Activated T-helper 17 cell treated with anti-CD3 and anti-CD28 coated beads, Interleukin-2, amount 50 U/mL, for 72 hours (primary cell): Measurements from ENCODE around the gene CCL18. TPM values are rescaled to one million over a fixed set of nuclear protein-coding genes. Genes with fewer than 3 reads are reported as not detected.
"Not testable (repeated sequence)": the region's sequence is repeated elsewhere in the genome, so short reads cannot be mapped to it uniquely, and the experiment has no call there.

Experiments used
- ATAC-seq: fragments of 150-1000 bp; cut with Tn5 transposase; replicated peaks from 2 replicates; pipeline ENCODE4 v1.10.0; 2021; ENCODE audit warnings: mild to moderate bottlenecking, moderate library complexity
- H3K27ac Mint-ChIP-seq: one replicate; pipeline ENCODE4 v1.8.0; 2022; ENCODE audit warnings: mixed read lengths
- H3K27me3 Mint-ChIP-seq: one replicate; pipeline ENCODE4 v1.8.0; 2022; ENCODE audit warnings: mixed read lengths
- H3K36me3 Mint-ChIP-seq: one replicate; pipeline ENCODE4 v1.8.0; 2022; ENCODE audit warnings: low read depth, mild to moderate bottlenecking, mixed read lengths
- H3K4me1 Mint-ChIP-seq: one replicate; pipeline ENCODE4 v1.8.0; 2022; ENCODE audit warnings: mixed read lengths
- H3K4me3 Mint-ChIP-seq: one replicate; pipeline ENCODE4 v1.8.0; 2022; ENCODE audit warnings: mild to moderate bottlenecking, mixed read lengths
- H3K9me3 Mint-ChIP-seq: one replicate; pipeline ENCODE4 v1.8.0; 2022; ENCODE audit warnings: mixed read lengths
- total RNA-seq, 2 donors: library from RNA; stranded (reverse); gene quantifications; one replicate each; pipeline ENCODE4 v1.2.3, GENCODE V29; 2022

The CCL18 gene
- total RNA-seq, 2 donors from 2014 or later = not detected

DNA sequence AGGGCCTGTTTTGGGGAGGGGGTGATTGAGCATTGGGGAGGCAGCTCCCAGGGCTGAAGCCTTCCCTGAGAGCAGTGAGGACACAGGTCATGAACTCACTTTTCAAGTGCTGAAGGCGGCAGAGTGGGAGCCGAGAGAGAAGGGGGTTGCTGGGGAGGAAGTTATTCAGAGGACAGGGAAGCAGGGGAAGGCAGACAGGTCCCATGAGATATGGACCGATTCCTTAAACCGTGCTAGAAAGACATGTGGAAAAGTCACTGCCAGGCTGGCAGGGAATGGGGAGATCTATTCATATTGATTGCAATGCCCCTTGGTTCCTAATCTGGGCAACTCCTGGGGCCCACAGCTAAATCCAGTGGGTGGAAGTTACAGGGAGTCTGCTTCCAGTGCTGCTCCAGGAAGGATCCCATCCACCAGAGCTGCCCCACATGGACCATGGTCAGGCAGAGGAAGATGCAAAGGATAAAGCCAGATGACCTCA lies 40.7 kb downstream of the CCL18 start:
- ATAC-seq = no peak
- no peaks in the 10 kb centered on the region for H3K36me3 Mint-ChIP-seq
- H3K4me3 Mint-ChIP-seq = peak overlapping the region; percentile 36
- no peaks in the 10 kb centered on the region for H3K9me3 Mint-ChIP-seq
- peak overlapping the region; percentile 14 for H3K27ac Mint-ChIP-seq
- peaks cover 20% of the 10 kb centered on the region for H3K27me3 Mint-ChIP-seq
- peaks cover 4% of the 10 kb centered on the region for H3K4me1 Mint-ChIP-seq

DNA sequence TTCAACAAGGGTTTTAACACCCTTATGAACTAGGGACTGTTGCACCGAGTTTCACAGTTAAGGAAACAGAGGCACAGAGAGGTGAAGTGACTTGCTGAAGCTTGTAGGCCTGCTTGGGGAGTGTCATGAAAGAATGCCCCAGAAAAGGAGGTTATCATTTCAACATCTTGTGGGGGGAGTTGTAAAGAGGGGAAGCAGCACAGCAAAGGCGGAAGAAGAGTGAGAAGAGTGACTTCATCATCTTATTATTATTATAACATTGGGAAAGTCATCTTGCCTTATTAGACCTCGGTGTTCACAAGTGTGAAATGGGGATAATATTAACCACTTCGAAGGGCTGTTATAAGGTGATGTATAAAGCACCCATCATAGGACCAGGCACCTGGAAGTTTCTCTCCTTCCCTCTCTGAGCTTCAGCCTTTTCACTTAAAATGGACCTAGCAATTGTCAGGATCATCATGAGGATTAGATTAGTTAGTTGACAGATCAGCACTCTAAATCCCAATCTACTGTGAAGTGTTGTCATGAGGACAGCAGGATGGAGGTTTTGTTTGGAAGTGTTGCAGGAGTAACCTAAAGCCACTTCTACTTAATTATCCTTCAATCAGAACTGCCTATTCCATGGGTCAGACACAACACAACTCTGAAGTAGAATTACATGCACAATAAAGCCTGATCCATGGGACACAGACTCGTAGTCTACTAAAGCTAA lies 41.9 kb downstream of the CCL18 start:
- Mint-ChIP-seq H3K4me3 (peak overlapping the region; percentile 36), H3K9me3 (no peaks in the 10 kb centered on the region), H3K36me3 (no peaks in the 10 kb centered on the region), H3K27me3 (peaks cover 16% of the 10 kb centered on the region), H3K4me1 (peaks cover 4% of the 10 kb centered on the region), H3K27ac (no peak overlapping the region)
- no peak for ATAC-seq

GRCh38 chr17:36106493-36106835 lies 42.4 kb downstream of the CCL18 start:
- ATAC-seq = no peak
- Mint-ChIP-seq H3K27ac (no peak overlapping the region), H3K27me3 (peaks cover 16% of the 10 kb centered on the region), H3K36me3 (no peaks in the 10 kb centered on the region), H3K4me3 (no peak overlapping the region), H3K4me1 (peaks cover 4% of the 10 kb centered on the region), H3K9me3 (no peaks in the 10 kb centered on the region)

GRCh38 chr17:36107660-36108059 lies 43.6 kb downstream of the CCL18 start:
- H3K27me3 Mint-ChIP-seq = peaks cover 19% of the 10 kb centered on the region
- H3K27ac Mint-ChIP-seq = no peak overlapping the region
- H3K4me1 Mint-ChIP-seq = peaks cover 4% of the 10 kb centered on the region

GRCh38 chr17:36108265-36108664 lies 44.2 kb downstream of the CCL18 start:
- not testable (repeated sequence) for ATAC-seq, H3K4me1 Mint-ChIP-seq, H3K4me3 Mint-ChIP-seq, H3K9me3 Mint-ChIP-seq, H3K27ac Mint-ChIP-seq, H3K36me3 Mint-ChIP-seq
- peaks cover 19% of the 10 kb centered on the region for H3K27me3 Mint-ChIP-seq

More at GRCh38 chr17:36107660-36108059, 43.6 kb downstream of the CCL18 start:
- Mint-ChIP-seq H3K36me3 (no peaks in the 10 kb centered on the region), H3K4me3 (no peak overlapping the region), H3K9me3 (no peaks in the 10 kb centered on the region)
- no peak for ATAC-seq

DNA sequence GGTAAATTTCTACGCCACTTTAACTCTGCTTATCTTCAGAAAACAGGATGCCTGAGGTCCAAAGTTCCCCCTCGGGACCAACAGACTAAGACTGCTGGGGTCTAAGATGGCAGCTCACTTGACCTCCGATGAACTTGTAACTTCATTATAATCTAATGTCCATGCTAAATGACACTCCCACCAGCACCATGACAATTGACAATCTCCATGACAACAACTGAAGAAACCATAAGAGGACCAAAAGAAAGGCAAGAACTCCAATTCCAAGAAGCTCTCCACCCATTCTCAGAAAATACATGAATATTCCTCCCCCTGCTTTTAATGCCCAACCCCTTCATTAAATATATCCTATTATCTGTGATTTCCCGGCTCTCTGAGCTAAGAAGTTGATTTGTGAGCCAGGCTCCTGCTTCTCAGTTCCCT lies 47.0 kb downstream of the CCL18 start:
- H3K4me1 Mint-ChIP-seq = no peaks in the 10 kb centered on the region
- H3K27ac Mint-ChIP-seq = no peak overlapping the region
- H3K36me3 Mint-ChIP-seq = no peaks in the 10 kb centered on the region
- H3K4me3 Mint-ChIP-seq = no peak overlapping the region
- no peak for ATAC-seq
- H3K27me3 Mint-ChIP-seq = peaks cover 13% of the 10 kb centered on the region
- no peaks in the 10 kb centered on the region for H3K9me3 Mint-ChIP-seq

GRCh38 chr17:36112572-36112971 lies 48.5 kb downstream of the CCL18 start:
- Mint-ChIP-seq H3K4me1 (no peaks in the 10 kb centered on the region), H3K36me3 (no peaks in the 10 kb centered on the region), H3K27ac (no peak overlapping the region), H3K9me3 (no peaks in the 10 kb centered on the region), H3K27me3 (peaks cover 6% of the 10 kb centered on the region), H3K4me3 (no peak overlapping the region)
- no peak for ATAC-seq

- H3K9me3 Mint-ChIP-seq, H3K4me3 Mint-ChIP-seq, H3K27ac Mint-ChIP-seq, ATAC-seq, H3K27me3 Mint-ChIP-seq, H3K4me1 Mint-ChIP-seq, H3K36me3 Mint-ChIP-seq: not testable (repeated sequence)
These were observed 49.1 kb downstream of the CCL18 start for GRCh38 chr17:36113131-36113530.

GRCh38 chr17:36114971-36115648 lies 51.0 kb downstream of the CCL18 start:
- ATAC-seq, H3K36me3 Mint-ChIP-seq, H3K4me3 Mint-ChIP-seq, H3K9me3 Mint-ChIP-seq, H3K4me1 Mint-ChIP-seq, H3K27ac Mint-ChIP-seq: not testable (repeated sequence)
- H3K27me3 Mint-ChIP-seq = peaks cover 12% of the 10 kb centered on the region

DNA sequence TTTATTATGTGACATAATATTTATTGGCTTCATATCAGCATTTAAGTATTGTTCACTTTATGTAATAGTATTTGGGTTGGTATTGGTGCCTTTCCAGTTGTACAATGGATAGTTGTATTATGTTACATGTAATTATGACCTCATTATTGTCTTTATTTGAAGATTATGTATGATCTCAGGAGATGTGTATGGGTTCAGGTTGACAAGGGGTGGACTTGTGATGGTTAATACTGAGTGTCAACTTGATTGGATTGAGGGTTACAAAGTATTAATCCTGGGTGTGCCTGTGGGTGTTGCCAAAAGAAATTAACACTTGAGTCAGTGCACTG lies 51.5 kb downstream of the CCL18 start:
- H3K27me3 Mint-ChIP-seq = peaks cover 15% of the 10 kb centered on the region
- not testable (repeated sequence) for H3K9me3 Mint-ChIP-seq, H3K27ac Mint-ChIP-seq, H3K4me3 Mint-ChIP-seq, H3K36me3 Mint-ChIP-seq, ATAC-seq, H3K4me1 Mint-ChIP-seq

GRCh38 chr17:36117505-36118382 lies 53.7 kb downstream of the CCL18 start:
- Mint-ChIP-seq H3K27ac (peak overlapping the region; percentile 78), H3K36me3 (no peaks in the 10 kb centered on the region), H3K4me1 (peaks cover 5% of the 10 kb centered on the region), H3K27me3 (peaks cover 19% of the 10 kb centered on the region), H3K4me3 (peak overlapping the region; percentile 44), H3K9me3 (no peaks in the 10 kb centered on the region)
- ATAC-seq = peak; percentile 91

DNA sequence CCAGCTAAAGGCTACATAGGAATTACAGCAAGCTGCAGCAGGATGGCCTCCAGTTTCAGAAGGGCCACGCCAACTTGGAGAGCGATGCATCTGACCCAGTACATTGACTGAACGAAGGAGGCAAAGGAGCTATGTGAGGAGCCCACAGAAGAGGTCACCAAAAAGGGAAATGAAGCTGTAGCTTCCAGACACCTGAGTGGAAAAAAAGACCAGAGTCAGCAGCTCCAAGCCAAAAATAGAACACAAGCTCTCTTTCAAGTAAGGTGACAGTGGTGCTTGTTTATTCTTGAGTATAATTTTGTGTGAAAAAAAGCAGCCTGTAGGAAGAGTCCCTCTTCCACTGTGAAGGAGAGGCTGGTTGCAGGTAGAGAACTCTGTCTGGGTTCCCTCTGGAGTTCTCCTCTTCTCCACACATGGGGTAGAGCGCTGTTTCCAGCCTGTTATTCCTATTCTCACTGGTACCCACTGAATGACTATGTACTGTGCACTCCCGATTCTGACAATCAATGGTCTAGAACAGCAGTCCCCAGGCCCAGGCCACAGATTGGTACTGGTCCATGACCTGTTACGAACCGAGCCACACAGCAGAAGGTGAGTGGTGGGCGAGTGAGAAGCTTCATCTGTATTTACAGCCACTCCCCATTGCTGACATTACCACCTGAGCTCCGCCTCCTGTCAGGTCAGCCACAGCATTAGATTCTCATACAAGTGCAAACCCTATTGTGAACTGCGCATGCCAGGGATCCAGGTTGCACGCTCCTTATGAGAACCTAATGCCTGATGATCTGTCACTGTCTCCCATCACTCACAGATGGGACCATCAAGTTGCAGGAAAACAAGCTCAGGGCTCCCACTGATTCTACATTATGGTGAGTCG lies 54.6 kb downstream of the CCL18 start:
- no peak for ATAC-seq
- Mint-ChIP-seq H3K4me3 (peak overlapping the region; percentile 44), H3K36me3 (no peaks in the 10 kb centered on the region), H3K27ac (peak overlapping the region; percentile 78), H3K27me3 (peaks cover 22% of the 10 kb centered on the region), H3K9me3 (no peaks in the 10 kb centered on the region), H3K4me1 (peaks cover 5% of the 10 kb centered on the region)

DNA sequence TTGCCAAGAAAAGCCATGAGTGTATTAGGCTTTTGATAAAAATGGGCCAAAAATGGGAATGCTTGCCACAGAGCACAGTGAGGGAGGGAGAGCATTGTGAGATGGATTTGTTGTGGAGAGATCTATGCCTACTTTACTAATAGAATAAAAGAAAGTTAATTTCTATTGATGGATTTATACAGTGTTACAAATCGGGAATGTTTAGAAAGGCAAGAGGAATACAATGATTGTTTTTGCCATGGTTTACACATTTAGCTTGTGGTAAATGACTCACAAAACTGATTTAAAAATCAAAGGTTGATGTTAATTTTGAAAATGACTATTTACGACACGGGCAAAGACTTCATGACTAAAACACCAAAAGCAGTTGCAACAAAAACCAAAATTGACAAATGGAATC lies 56.1 kb downstream of the CCL18 start:
- H3K4me3 Mint-ChIP-seq = no peak overlapping the region
- H3K4me1 Mint-ChIP-seq = peaks cover 5% of the 10 kb centered on the region
- ATAC-seq = no peak
- no peaks in the 10 kb centered on the region for H3K9me3 Mint-ChIP-seq
- H3K27ac Mint-ChIP-seq = no peak overlapping the region
- H3K27me3 Mint-ChIP-seq = peaks cover 19% of the 10 kb centered on the region
- H3K36me3 Mint-ChIP-seq = no peaks in the 10 kb centered on the region

DNA sequence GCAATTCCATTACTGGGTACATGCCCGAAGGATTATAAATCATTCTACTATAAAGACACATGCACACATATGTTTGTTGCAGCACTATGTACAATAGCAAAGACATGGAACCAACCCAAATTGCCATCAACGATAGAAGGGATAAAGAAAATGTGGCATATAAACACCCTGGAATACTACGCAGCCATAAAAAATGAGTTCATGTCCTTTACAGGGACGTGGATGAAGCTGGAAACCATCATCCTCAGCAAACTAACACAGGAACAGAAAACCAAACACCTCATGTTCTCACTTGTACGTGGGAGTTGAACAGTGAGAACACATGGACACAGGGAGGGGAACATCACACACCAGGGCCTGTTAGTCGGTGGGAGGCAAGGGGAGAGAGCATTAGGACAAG lies 57.0 kb downstream of the CCL18 start:
- H3K27ac Mint-ChIP-seq, H3K9me3 Mint-ChIP-seq, H3K4me3 Mint-ChIP-seq: not testable (repeated sequence)

More for the DNA sequence above, 57.0 kb downstream of the CCL18 start:
- not testable (repeated sequence) for H3K36me3 Mint-ChIP-seq, H3K4me1 Mint-ChIP-seq, ATAC-seq
- H3K27me3 Mint-ChIP-seq = peaks cover 19% of the 10 kb centered on the region
